HG03025 (cell line): ENCODE results near the gene KCNH6.

Source experiments
- ATAC-seq: cut with Tn5 transposase; IDR thresholded peaks from one replicate; pipeline ENCODE4 v1.9.1; 2021; ENCODE audit warnings: mild to moderate bottlenecking, moderate library complexity; ENCODE audit not compliant: unreplicated experiment, low FRiP score

The KCNH6 gene

DNA sequence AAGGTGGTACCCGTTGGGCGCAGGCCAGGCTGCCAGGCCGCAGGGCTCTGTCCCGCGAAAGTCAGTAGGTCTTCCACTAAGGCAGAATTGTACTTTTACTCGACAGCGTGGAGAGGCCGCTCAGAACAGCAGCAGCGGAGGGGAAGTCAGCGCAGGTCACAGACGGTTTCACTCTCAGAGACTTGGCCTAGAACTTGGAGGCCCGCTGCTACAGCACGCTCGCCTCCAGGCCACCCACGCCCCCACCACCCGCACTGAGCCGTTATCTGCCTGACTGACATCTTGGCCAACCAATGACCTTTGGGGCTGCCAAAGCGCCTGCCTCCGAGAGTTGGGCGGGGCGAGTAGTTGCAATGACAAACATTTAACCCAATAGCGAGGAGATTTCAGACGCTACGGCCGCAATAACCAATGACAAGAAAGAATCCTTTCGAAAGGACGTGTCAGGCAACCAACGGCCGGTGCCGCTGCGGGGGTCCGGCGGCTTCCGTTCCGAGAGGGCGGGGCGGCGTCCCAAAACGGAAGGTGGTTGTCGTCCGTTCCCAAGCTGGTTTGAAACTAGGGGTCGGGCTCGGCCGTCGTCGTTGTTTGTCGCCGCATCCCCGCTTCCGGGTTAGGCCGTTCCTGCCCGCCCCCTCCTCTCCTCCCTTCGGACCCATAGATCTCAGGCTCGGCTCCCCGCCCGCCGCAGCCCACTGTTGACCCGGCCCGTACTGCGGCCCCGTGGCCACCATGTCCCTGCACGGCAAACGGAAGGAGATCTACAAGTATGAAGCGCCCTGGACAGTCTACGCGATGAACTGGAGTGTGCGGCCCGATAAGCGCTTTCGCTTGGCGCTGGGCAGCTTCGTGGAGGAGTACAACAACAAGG lies 27.0 kb downstream of the KCNH6 start, which contains the start of gene DCAF7:
Gene DCAF7 (plus strand): TSS at position 532 of the 871 bp plus-strand sequence. CDS start 201 bp downstream, at position 733.
- ATAC-seq, result peak; percentile 90

DNA sequence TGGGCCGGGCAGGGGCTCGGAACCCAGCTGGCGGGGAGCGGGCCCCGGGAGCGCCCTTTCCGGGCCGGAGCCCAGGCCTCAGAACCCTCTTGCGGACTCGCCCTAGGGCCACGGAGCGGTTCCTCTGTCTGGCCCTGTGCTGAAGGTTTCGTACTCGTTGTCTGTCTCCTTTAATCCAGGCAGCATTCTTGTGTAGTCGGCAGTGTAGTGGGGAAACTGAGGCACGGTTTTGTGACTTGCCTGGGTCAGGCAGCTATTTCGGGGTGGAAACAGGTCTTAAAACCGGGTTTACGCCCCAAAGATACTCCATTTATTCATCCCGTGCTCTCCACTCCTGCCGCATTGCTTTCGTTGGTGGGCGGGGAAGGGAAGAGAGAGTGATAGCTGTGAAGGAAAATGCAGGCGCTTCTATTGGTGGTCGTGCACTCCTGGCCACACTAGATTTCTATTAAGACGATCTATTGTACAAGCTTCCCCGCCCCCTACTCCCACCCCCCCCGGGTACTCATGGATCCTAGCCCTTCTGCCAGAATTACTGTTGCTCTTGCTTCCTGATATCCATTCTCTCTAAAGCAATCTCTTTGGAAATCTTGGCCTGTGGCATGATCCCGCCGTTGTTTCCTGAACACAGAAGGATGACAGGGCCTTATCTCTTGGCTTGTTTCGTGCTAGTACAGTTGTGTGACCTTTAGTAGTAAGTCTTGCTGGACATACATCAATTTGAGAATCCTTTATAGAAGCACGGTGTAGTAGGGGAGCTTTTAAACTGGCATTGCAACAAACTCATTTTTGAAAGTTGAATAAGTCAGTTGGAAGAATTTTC lies 27.9 kb downstream of the KCNH6 start:
- ATAC-seq, result peak; percentile 11

DNA sequence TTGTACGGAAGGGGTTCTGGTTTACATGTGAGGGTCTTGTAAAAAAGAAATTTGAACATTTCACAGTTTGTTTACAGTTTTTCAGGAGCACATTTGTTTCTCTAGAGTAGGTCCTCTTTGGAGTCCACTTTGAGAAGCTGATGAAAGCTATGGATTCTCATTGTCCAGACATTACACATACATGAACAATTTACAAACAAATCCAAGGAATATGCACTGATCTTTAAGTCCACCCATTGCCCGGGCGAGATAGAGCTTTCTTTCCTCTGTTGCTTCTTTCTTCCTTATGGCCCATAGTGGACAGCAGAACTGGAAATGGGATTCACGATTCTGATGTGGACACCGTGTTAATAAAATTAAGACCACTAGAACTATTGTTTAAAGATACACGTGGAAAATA lies 29.1 kb downstream of the KCNH6 start:
- ATAC-seq, result no peak

- ATAC-seq, result no peak
Observed at GRCh38 chr17:63555500-63556156, 32.5 kb downstream of the KCNH6 start.

DNA sequence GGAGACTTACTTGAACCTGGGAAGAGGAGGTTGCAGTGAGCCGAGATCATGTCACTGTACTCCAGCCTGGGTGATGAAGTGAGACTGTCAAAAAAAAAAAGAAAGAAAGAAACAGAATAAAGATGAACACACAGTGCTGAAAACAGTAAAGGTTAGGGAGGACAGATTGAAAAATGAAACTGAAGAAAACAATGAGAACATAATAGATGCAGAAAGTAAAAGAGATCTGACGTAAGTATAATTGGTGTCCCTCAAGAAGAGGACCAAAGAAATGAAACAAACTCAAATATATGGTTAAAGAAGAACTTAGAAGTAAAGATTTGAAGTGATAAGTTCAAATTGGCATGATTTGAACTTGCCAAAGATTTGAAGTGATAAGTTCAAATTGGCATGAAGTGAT lies 34.3 kb downstream of the KCNH6 start:
- no peak for ATAC-seq

DNA sequence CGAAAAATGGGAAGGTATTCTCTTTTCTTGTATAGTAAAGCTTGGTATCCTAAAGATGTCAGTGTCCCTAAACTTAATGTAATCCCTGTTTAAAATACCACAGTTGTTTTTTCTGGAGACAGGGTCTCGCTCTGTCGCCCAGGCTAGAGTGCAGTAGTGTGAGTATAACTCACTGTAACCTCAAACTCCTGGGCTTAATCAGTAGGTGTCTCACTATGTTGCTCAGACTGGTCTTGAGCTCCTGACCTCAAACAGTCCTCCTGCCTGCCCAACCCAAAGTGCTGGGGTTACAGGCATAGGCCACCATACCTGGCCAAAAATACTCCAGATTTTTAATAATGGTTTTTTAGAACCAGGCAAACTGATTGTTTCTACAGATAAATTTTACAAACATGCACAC lies 35.3 kb downstream of the KCNH6 start:
- ATAC-seq, result no peak

DNA sequence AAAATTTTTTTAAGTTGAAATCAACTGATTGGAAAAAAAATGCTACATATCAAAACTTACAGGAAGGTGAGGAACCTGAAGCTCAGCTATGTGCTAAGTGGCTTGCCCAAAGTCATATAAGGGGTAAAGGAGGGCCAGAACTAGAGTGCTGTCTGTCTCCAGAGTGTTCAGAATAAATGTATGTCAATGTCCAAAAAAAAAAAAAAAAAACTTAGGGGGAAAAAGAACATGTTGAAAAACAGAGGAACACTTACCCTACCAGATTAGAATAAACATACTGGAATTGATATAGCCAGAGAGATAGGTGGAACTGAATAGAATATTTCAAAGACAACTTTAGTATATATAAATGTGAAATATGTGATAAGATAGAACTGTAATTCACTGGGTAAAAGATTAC lies 38.7 kb downstream of the KCNH6 start:
- ATAC-seq, result no peak

- no peak for ATAC-seq
Observed at GRCh38 chr17:63563339-63563738, 40.2 kb downstream of the KCNH6 start.

DNA sequence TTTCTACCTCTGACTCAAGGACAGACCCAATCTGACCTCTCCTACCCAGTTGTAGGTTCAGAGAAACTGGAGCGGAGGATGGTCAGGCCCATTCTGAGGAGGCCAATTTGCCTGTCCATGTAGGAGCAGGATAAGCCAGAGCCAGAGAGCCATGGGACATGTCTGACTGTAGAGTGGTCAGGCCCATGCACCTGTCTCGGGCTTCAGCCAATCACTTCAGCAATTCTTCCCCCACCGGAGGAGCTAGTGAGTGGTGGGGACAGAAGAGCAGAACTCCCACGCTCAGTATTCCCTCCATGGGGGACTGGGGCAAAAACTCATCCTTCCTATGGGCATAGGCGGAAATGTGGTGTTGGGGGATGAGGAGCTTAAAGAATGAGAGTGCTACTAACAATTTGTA lies 41.4 kb downstream of the KCNH6 start:
- ATAC-seq, result no peak

DNA sequence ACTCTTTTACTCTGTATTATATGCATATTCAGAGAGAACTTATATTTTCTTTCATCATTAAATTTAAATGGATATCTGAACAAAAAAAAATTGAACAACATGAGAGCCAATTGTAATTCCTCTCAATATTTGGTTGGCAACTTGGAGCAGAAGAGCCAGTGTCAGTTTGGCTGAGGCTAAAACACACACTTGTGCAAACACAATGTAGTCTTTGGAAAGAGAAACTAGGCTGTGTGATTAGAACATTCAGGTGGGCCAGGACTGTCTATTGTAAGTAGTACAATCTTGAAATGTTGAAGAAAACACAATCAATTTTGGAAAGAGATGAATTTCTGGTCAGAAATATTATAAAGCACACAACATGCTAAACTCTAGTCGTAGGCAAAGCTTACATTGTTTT lies 44.1 kb downstream of the KCNH6 start:
- ATAC-seq, result no peak

- no peak for ATAC-seq
Observed at GRCh38 chr17:63568563-63568962, 45.4 kb downstream of the KCNH6 start.

DNA sequence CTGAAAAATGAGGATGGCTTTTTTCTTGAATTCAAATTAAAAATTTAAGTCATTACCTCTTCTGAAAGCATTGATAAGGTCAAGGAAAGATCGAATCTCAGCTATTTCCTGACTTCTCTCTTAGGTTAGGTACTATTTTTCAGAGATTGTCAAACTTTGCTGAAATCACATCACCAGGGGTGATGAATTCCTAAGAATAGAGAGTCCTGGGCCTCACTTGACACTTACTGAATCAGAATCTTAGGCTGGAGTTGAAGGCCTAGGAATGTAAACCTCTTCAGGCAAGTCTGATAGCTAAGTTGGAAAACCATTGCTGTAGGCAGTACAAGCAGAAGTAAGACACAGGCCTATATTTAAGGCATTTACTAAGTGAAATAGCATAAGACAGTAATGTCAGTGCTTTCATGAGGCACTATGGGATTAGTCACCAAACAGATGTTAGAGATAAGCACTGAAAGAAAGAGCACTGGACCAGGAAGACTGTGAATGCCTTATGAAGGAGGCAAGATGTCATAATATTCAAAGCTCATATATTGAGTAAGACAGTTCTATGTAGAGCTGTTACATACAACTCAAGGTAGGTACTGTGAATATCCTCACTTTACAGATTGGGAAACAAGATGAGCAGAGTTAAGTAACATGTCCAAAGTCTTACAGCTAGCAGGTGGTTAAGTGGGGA lies 48.6 kb downstream of the KCNH6 start:
- ATAC-seq, result no peak

GRCh38 chr17:63573634-63574033 lies 50.5 kb downstream of the KCNH6 start:
- no peak for ATAC-seq

- no peak for ATAC-seq
Observed at GRCh38 chr17:63578027-63578768, 55.0 kb downstream of the KCNH6 start.

DNA sequence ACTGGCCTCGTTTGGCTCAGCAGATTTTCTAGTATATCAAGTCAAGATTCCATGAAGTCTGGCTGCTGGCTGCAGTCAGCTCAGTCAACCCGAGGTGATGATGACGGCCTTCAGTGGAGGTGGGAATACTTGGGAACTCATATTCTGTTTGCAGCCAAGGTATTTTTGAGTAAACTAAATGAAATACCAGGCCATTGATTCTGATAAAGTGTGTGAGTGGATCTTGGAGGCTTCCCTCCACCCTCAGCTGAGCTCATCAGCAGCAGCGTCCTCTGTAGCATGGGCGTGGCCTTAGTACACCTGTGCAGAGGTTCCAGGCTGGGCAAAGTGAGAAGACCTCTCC lies 55.6 kb downstream of the KCNH6 start:
- ATAC-seq, result no peak

- no peak for ATAC-seq
Observed at GRCh38 chr17:63579633-63580032, 56.5 kb downstream of the KCNH6 start.

DNA sequence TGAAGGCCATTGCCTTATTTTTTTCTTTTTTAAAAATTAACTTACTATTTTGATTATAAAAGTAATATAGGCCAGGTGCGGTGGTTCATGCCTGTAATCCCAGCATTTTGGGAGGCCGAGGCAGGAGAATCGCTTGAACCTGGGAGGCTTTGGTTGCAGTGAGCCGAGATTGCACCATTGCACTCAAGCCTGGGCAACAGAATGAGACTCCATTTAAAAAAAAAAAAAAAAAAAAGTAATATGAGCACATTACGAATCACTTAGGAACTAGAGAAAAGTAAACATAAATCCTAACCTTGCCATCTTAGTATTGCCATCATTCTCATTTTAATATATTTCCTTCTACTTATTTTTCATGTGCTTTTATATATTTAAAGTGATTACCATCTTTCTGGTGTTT lies 64.6 kb downstream of the KCNH6 start:
- no peak for ATAC-seq

DNA sequence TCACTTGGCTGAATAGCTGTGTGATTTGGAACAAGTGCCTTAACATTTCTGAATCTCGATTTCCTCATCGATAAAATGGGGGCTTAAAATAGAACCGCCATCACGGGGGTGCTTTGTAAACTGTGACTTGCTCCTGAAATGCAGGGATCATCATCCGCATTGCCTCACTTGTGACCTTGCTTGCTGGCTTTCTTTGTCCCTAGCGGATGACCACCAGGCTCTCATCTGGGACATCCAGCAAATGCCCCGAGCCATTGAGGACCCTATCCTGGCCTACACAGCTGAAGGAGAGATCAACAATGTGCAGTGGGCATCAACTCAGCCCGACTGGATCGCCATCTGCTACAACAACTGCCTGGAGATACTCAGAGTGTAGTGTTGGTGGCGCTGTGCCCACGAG lies 65.6 kb downstream of the KCNH6 start:
- ATAC-seq, result no peak

DNA sequence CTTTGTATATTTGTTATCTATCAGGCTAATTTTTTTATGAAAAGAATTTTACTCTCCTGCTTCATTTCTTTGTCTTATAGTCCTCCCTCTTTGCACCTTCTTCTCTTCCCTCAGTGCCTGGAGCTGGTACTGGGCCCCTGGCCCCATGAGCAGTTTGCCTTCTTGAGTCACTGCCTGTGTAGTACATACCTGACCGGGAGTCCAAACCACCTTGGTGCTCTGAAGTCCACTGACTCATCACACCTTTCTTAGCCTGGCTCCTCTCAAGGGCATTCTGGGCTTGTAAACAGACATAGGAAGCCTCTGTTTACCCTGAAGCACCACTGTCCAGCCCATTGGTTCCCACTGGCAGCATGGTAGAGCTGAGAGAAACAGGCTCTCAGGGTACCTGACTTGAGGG lies 66.5 kb downstream of the KCNH6 start:
- ATAC-seq, result no peak

DNA sequence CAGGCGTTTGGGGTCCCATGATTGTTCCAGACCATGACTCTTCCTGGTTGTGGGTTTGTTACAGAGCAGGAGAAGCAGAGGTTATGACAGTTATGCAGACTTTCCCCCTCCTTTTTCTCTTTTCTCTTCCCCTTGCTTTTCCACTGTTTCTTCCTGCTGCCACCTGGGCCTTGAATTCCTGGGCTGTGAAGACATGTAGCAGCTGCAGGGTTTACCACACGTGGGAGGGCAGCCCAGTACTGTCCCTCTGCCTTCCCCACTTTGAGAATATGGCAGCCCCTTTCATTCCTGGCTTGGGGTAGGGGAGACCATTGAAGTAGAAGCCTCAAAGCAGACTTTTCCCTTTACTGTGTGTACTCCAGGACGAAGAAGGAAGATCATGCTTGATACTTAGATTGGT lies 69.6 kb downstream of the KCNH6 start:
- ATAC-seq, result no peak
